Hepatic stellate cell (primary cell): Measurements from ENCODE around the gene GPC6.

Experiments
- DNase-seq: peaks from one replicate; pipeline ENCODE4 v3.0.0; 2011; ENCODE audit warnings: low spot score

The GPC6 gene

GRCh38 chr13:94303644-94304174, 1077.1 kb downstream of the GPC6 start:
- DNase-seq, result no peak

GRCh38 chr13:94305033-94305432, 1078.4 kb downstream of the GPC6 start:
- no peak for DNase-seq

- no peak for DNase-seq
Observed at GRCh38 chr13:94305463-94305862, 1078.9 kb downstream of the GPC6 start.

GRCh38 chr13:94305934-94306333, 1079.3 kb downstream of the GPC6 start:
- DNase-seq, result no peak

DNA sequence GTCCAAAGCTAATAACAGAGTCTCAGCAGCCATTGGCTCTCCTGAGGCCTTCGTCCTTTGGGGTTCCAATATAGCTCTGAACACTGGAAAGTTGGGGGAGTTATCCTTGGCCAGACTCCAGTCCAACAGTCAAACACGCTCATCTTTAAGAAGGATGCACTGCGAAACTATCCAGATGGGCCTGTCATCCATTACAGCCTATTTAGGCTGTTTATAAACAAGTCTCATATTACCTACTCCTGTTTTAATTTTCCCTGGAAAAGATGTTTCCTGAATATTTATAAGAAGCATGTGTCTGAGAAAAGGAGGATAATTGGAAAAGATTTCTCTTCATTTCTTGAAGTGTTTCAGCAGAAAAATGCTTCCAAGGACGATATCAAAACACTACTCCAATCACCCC, 1082.2 kb downstream of the GPC6 start:
- DNase-seq, result no peak

- DNase-seq, result no peak
Observed at GRCh38 chr13:94309576-94309975, 1083.0 kb downstream of the GPC6 start.

- DNase-seq, result peak; percentile 72
Observed at GRCh38 chr13:94309997-94310855, 1083.6 kb downstream of the GPC6 start.

- no peak for DNase-seq
Observed at GRCh38 chr13:94311893-94312292, 1085.3 kb downstream of the GPC6 start.

DNA sequence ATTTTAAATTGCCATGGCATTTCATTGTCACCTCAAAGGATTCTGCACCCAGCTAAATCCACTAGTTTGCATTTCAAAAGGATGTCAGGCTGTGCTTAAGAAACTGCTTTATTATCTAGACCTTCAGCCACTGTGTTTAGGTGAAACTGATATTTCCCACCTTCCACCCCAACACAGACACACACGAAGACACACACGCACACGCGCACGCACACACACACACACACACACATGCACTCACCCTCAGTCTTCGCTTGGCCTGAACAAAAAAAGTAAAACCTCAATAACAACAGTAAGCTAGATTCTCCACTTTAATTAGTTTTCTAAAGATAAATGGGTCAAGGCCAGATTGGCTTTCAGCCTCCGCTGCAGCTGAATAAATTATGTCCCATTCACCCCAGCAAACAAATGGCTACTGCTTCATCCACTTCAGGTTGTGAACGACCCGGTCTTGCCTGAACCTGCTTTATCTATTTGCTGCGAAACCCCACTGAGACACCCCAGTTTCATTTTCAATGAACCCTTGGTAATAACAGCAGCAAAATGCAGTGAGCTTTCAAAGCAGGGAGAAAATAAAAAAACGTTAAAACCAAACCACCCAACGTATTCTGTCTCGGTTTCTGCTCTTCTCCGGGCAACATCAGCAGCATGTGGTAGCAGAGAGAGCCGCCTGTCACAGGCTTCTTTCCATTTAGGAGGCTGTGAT, 1086.1 kb downstream of the GPC6 start:
- no peak for DNase-seq

DNA sequence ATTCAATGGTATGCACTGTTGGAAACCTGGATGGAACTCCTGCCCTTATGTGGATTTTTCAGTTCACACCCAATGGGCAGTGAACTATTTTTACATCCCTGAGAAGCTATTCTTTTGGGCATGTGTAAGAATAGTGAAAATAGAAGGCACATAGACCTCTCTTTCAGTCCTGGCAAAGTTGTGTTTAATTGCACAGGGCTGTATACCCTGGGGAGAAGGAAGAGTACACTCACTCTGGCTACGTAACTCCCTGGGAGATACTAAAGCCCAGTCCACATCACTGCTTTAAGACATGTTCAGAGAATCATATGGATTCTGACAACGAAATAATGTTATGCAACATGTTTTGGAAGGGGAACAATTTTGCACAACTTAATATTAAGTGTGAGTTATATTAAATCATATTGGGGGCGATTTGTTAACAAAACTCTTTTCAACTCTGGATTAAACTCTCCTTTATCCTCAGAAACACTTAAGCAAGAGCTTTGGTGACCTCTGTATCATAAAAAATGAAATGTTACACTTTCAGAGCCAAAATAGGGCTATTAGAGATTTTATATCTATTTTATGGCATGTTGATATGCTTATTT, 1086.8 kb downstream of the GPC6 start:
- no peak for DNase-seq

- no peak for DNase-seq
Observed at GRCh38 chr13:94313926-94314325, 1087.3 kb downstream of the GPC6 start.

GRCh38 chr13:94315188-94315587, 1088.6 kb downstream of the GPC6 start:
- no peak for DNase-seq

DNA sequence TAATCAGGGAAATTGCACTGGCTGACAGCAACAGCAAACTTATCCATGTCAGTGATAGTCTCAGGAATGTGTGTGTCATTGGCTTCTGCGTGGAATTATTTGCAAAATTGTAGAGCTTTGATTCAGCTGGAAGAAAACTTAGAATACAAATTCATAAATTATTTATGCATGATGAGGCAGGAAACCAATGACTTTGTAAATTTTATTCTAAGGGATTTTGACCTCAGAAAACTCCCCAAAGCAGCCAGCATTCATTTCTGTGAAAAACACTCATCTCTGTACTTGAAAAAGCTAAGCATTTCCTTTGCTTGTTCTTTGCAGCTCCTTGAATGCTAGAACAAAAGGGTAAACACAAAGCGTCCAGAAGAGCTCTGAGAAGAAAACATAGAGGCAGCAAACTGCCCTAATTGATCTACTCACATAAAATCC, 1090.5 kb downstream of the GPC6 start:
- peak; percentile 34 for DNase-seq

DNA sequence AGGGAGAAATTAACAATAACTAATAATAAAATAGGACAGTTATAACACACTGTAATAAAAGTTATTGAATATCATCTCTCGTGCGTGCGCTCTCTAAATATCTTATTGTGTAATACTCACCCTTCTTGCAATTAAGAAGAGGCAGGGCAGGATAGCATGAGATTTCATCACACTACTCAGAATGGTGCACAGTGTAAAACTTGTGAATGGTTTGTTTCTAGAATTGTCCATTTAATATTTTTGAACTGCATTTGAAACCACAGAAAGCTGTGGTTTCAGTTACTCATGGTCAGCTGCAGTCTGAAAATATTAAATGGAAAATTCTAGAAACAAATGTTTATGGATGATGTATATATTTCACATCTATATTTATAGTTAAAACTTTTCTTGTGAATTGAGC, 1091.8 kb downstream of the GPC6 start:
- DNase-seq, result no peak

DNA sequence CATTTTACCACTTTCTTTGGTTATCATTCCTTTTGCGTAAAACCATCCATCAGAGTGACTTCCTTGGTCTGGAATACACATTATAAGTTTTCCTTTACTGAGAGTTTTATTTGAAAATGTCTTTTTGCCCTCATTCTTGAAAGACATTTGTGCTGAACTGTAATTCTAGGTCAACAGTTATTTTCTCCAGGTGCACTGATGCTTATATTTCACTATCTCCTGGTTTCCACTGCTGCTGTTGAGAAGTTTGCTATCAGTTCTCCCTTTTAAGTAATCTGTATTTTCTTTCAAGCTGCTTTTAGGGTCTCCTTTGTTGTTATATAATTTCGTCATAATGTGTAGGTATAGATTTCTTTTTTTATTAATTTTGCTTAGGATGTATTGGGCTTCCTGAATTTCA, 1092.9 kb downstream of the GPC6 start:
- DNase-seq, result no peak

DNA sequence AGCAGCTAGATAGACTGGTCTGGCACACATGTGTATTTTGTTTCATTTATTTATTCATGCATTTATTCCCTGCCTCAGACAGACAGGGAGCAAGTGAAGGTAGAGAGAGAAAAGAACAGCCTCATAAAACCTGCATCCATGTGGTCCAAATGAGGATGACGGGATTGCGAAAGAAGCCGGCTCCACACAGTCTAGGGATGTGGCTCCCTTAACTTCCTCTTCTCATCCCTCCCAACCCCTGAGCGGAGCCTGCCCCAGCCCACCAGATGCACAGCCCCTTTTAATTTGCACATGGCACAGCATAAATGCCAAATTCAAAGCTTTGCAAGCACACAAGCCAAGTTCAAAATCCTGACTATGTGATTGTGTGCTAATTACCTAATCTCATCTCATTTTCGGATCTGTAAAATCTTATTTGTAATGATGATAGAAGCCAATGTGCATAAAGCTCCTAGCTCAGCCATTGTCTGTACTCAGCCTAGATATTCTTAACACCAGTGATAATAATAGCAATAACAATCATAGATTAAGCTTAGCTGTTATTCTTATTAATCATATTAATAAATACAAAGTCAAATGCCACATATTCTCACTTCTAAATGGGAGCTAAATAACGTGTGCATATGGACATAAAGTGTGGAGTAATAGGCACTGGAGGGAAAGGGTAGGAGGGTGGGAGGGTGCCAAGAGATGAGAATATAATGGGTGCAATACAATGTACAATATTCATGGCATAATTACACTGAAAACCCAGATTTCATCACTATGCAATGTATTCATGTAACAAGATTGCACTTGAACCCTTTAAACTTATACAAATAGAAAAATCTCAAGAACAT, 1096.5 kb downstream of the GPC6 start:
- DNase-seq, result no peak

- no peak for DNase-seq
Observed at GRCh38 chr13:94323764-94324758, 1097.5 kb downstream of the GPC6 start.

GRCh38 chr13:94324767-94325540, 1098.3 kb downstream of the GPC6 start:
- no peak for DNase-seq

- DNase-seq, result no peak
Observed at GRCh38 chr13:94325650-94326049, 1099.0 kb downstream of the GPC6 start.

DNA sequence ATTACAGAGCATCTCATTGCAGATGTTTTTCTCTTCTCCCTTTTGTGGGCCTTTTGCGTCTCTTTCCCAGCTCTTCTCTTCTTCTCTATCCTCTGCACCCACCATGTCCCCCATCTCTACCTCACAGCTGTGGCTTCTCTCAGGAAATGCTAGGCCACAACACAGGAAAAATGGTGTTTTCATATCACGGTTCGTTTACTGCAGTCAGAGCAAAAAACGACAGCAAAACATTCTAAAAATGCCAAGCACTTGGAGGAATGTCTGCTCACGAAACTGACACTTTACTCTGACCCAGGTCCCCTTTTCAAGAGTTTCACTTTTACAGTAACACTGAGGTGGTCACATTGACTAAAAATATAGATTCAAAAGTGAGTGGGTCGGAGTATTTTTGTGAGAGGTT, 1100.7 kb downstream of the GPC6 start:
- DNase-seq, result no peak
